ENCODE data around the gene ATP2C2. TPM values are rescaled to one million over a fixed set of nuclear protein-coding genes. Genes with fewer than 3 reads are reported as not detected.

Gene ATP2C2
- total RNA-seq, 4 donors from 2014 or later, result 1.1 to 25.8 (median 5.6) TPM

DNA sequence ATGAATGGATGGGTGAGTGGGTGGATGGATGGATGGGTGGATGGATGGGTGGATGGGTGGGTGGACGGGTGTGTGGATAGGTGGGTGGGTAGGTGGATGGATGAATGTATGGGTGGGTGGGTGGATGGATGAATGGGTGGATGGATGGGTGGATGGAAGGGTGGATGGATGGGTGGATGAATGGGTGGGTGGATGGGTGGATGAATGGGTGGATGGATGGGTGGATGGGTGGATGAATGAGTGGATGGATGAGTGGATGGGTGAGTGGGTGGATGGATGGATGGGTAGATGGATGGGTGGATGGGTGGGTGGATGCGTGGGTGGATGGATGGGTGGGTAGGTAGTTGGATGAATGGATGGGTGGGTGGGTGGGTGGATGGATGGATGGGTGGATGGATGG, 13.2 kb upstream of the ATP2C2 start:
- Histone ChIP-seq H3K27me3 (no peaks in the 10 kb centered on the region), H3K4me3 (no peak overlapping the region), H3K27ac (no peak overlapping the region), H3K9me3 (no peaks in the 10 kb centered on the region), H3K4me1 (peaks cover 4 to 32% (median 13%) of the 10 kb centered on the region in 3 donors), H3K36me3 (no peaks in the 10 kb centered on the region)
- intact Hi-C loops (cut with DNase I), result no loop called here
- 75 to 89% methylated on average over 2 of the region's 2 CpGs for WGBS, 2 donors
- TF ChIP-seq, protein P1, sequence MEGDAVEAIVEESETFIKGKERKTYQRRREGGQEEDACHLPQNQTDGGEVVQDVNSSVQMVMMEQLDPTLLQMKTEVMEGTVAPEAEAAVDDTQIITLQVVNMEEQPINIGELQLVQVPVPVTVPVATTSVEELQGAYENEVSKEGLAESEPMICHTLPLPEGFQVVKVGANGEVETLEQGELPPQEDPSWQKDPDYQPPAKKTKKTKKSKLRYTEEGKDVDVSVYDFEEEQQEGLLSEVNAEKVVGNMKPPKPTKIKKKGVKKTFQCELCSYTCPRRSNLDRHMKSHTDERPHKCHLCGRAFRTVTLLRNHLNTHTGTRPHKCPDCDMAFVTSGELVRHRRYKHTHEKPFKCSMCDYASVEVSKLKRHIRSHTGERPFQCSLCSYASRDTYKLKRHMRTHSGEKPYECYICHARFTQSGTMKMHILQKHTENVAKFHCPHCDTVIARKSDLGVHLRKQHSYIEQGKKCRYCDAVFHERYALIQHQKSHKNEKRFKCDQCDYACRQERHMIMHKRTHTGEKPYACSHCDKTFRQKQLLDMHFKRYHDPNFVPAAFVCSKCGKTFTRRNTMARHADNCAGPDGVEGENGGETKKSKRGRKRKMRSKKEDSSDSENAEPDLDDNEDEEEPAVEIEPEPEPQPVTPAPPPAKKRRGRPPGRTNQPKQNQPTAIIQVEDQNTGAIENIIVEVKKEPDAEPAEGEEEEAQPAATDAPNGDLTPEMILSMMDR (IDR thresholded peaks at IDR 0.05), result no peak
- no peak for TF ChIP-seq POLR2A (IDR thresholded peaks at IDR 0.05)
- DNase-seq, result no peak

DNA sequence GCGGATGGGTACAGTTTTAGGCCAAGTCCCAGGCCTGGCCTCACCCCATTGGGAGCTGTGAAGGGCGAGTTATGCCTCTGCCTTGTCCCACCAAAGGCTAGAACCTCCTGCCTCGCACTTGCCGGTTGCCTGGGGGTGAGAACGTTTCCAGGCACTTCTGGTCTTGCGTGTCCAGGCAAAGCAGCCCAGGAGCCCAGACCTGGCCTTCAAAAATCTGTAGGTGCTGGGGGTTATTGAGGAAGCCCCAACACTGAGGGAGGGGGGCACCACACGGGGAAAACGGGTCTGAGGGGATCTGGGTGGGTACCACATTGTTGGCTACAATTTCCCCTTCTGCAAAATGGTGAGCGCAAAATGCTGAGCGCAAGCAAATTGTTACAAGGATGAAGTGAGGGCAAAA, 12.2 kb upstream of the ATP2C2 start:
- no peaks in the 10 kb centered on the region for H3K36me3 ChIP-seq
- peak overlapping the region in 1 of 4 donors; percentile 39 for H3K27ac ChIP-seq
- no peak for DNase-seq
- H3K9me3 ChIP-seq, result no peaks in the 10 kb centered on the region
- H3K4me1 ChIP-seq, result peaks cover 4 to 32% (median 13%) of the 10 kb centered on the region in 3 donors
- no peak overlapping the region for H3K4me3 ChIP-seq
- no peaks in the 10 kb centered on the region for H3K27me3 ChIP-seq
- WGBS, 2 donors, result 52 to 66% methylated on average over 2 to 10 of the region's 10 CpGs
- TF ChIP-seq, protein P1 (IDR thresholded peaks at IDR 0.05), result no peak
- no peak for TF ChIP-seq POLR2A (IDR thresholded peaks at IDR 0.05)
- intact Hi-C loops (cut with DNase I), result no loop called here

DNA sequence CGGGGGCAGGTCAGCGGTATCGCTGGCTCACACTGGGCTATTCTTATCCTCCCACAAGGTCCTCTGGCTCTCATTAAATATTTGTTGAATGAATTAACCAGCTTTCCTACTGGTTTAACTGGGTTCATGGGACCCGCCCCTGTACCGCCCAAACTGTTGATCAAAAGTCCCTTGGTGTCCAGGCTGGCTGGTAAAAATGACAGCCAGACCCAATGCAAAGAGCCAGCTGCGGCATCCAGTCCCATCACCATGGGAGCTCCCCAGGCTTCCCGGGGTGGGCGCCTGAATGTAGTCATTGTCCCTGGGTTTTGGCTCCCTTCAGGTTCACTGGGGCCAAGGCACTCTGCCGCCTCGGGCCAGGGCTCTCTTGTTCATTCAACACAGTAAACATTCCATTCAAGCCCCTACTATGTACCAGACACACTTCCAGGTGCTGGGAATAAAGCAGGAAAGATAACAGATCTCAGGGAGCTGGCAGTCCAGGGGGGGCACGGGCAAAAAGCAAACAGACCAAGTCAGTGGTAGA, 11.7 kb upstream of the ATP2C2 start:
- TF ChIP-seq POLR2A (IDR thresholded peaks at IDR 0.05), result no peak
- TF ChIP-seq, protein P1 (IDR thresholded peaks at IDR 0.05), result no peak
- Histone ChIP-seq H3K27ac (peak overlapping the region in 2 of 4 donors; percentile 20 to 39), H3K4me3 (no peak overlapping the region), H3K9me3 (no peaks in the 10 kb centered on the region), H3K4me1 (peaks cover 4 to 32% (median 13%) of the 10 kb centered on the region in 3 donors), H3K36me3 (no peaks in the 10 kb centered on the region), H3K27me3 (no peaks in the 10 kb centered on the region)
- intact Hi-C loops (cut with DNase I), result no loop called here
- no peak for DNase-seq
- 51 to 56% methylated on average over 6 to 9 of the region's 11 CpGs for WGBS, 2 donors

DNA sequence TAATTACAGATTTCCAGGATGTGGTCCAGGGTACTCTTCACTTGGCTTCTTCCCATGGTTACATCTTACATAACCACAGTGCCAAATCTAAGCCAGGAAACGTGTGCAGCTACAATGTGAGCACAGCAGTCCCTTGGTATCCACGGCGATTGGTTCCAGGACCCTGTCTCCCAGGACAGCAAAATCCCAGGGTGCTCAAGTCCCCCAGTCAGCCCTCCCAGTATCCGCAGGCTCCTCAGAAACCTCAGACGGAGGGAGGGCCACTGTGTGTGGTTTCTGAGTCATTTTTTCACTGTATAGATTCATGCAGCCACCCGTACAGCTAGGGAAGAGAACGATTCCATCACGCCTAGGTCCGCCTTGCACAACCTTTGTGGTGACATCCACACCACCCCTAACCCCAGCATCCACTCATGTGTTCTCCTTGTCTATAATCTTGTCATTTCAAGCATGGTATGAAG, 11.1 kb upstream of the ATP2C2 start:
- Histone ChIP-seq H3K36me3 (no peaks in the 10 kb centered on the region), H3K9me3 (no peaks in the 10 kb centered on the region), H3K27ac (peak overlapping the region in 2 of 4 donors; percentile 20 to 39), H3K4me3 (no peak overlapping the region), H3K27me3 (no peaks in the 10 kb centered on the region), H3K4me1 (peaks cover 4 to 32% (median 13%) of the 10 kb centered on the region in 3 donors)
- intact Hi-C loops (cut with DNase I), result no loop called here
- DNase-seq, result no peak
- TF ChIP-seq POLR2A (IDR thresholded peaks at IDR 0.05), result no peak
- TF ChIP-seq, protein P1 (IDR thresholded peaks at IDR 0.05), result no peak
- WGBS, 2 donors, result 28 to 43% methylated on average over 7 to 9 of the region's 9 CpGs

DNA sequence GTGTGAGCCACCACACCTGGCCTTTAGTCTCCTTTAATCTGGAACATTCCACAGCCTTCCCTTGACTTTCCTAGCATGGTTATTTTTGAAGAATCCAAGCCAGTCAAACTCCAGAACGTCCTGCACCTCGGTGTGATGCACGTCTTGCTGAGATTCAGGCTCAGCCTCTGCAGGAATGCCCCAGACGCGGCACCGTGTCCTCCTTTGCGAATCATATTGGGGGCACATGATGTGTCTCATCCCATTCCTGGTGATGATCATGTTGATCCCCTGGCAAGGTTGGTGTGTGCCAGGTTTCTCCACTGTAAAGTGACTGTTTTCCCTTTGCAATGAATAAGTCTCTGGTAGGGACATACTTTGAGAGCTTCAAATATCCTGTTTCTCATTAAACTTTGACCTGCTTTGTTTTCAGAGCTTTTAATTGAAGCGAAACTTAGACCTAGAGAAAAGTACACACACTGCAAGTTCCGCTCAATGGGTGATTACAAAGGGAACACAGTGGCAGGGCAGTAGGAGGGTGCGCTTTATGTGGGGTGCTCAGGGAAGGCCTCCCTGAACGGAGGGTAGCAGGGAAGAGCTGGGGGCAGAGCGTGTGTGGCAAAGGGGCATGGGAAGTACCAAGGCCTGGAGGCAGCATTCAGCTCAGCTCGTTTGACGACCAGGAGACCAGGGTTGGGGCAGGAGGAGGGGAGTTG, 9.6 kb upstream of the ATP2C2 start:
- intact Hi-C loops (cut with DNase I), result no loop called here
- TF ChIP-seq POLR2A (IDR thresholded peaks at IDR 0.05), result no peak
- TF ChIP-seq, protein P1 (IDR thresholded peaks at IDR 0.05), result no peak
- H3K9me3 ChIP-seq, result no peaks in the 10 kb centered on the region

More for the DNA sequence above, 9.6 kb upstream of the ATP2C2 start:
- H3K4me1 ChIP-seq, result peaks cover 4 to 31% (median 13%) of the 10 kb centered on the region in 3 donors
- no peak for DNase-seq
- H3K27me3 ChIP-seq, result no peaks in the 10 kb centered on the region
- H3K4me3 ChIP-seq, result no peak overlapping the region
- H3K36me3 ChIP-seq, result no peaks in the 10 kb centered on the region
- H3K27ac ChIP-seq, result no peak overlapping the region
- 78 to 85% methylated on average over 6 to 14 of the region's 14 CpGs for WGBS, 2 donors

All from esophagus squamous epithelium (tissue), 5 donors.